BLaER1 (cell line): Measurements from ENCODE around the gene UBA3.

Experiments
- H3K27ac ChIP-seq: shearing (Covaris generic); formaldehyde crosslinking; 2 replicates; pipeline ENCODE4 v1.8.1; 2022
- H3K27me3 ChIP-seq: shearing (Covaris generic); formaldehyde crosslinking; 2 replicates; pipeline ENCODE4 v1.8.1; 2022
- H3K36me3 ChIP-seq: shearing (Covaris generic); formaldehyde crosslinking; 2 replicates; pipeline ENCODE4 v1.8.1; 2022
- H3K4me1 ChIP-seq: shearing (Covaris generic); formaldehyde crosslinking; 2 replicates; pipeline ENCODE4 v1.8.1; 2022
- H3K4me2 ChIP-seq: shearing (Covaris generic); formaldehyde crosslinking; 2 replicates; pipeline ENCODE4 v1.8.1; 2022
- H3K4me3 ChIP-seq: shearing (Covaris generic); formaldehyde crosslinking; 2 replicates; pipeline ENCODE4 v1.8.1; 2022
- H3K9ac ChIP-seq: shearing (Covaris generic); formaldehyde crosslinking; 2 replicates; pipeline ENCODE4 v1.8.1; 2022
- H3K9me3 ChIP-seq: shearing (Covaris generic); formaldehyde crosslinking; 2 replicates; pipeline ENCODE4 v1.8.1; 2022
- H4K20me1 ChIP-seq: shearing (Covaris generic); formaldehyde crosslinking; 2 replicates; pipeline ENCODE4 v1.8.1; 2022
- Cebpa-rat ChIP-seq: shearing (Covaris generic); IDR thresholded peaks from 2 replicates; pipeline ENCODE4 v1.8.1; 2022

UBA3 gene

DNA sequence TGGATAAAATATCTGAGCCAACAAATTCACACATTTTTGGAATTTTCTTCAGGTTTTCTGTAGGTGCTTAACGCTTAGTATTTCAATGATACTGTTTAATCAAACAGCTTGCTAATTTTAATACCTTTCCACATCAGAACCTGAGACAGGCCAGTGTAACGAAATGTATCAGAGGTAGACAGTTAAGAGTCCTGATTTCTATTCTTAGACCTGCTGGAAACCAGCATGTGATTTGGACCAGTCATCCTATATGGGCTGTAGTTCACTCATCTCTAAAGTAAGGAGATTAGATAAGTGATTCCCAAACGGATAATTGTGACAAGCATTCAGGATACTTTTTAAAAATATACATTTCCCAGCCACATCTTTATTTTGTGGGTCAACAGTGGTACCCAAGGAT is 23.0 kb upstream of the UBA3 start:
- Histone ChIP-seq H3K4me3 (no peak overlapping the region), H3K9me3 (no peaks in the 10 kb centered on the region), H3K4me2 (no peak overlapping the region), H3K9ac (no peak overlapping the region), H3K27me3 (no peaks in the 10 kb centered on the region), H4K20me1 (no peaks in the 10 kb centered on the region), H3K4me1 (peaks cover 20% of the 10 kb centered on the region), H3K27ac (no peak overlapping the region), H3K36me3 (peaks cover 55% of the 10 kb centered on the region)
- TF ChIP-seq Cebpa-rat: no peak

DNA sequence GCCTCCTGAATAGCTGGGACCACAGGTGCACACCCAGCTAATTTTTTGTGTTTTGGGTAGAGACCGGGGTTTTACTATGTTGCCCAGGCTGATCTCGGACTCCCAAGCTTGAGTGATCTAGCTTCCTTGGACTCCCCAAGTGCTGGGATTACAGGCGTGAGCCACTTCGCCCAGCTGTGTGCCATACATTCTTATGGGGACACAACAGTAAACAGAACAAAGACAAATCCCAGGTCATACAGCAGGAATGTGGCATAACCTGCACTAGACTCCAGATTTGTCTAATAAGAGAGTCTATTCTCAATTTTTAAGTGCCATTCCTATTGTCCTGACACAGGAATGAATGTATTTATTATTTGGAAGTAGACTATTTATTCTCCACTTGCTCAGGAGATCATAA is 22.2 kb upstream of the UBA3 start:
- H3K36me3 ChIP-seq: peaks cover 61% of the 10 kb centered on the region
- no peaks in the 10 kb centered on the region for H3K9me3 ChIP-seq
- H3K4me3 ChIP-seq: no peak overlapping the region
- H3K27me3 ChIP-seq: no peaks in the 10 kb centered on the region
- H4K20me1 ChIP-seq: no peaks in the 10 kb centered on the region
- H3K9ac ChIP-seq: no peak overlapping the region
- peaks cover 20% of the 10 kb centered on the region for H3K4me1 ChIP-seq
- H3K27ac ChIP-seq: no peak overlapping the region
- H3K4me2 ChIP-seq: no peak overlapping the region
- no peak for TF ChIP-seq Cebpa-rat

DNA sequence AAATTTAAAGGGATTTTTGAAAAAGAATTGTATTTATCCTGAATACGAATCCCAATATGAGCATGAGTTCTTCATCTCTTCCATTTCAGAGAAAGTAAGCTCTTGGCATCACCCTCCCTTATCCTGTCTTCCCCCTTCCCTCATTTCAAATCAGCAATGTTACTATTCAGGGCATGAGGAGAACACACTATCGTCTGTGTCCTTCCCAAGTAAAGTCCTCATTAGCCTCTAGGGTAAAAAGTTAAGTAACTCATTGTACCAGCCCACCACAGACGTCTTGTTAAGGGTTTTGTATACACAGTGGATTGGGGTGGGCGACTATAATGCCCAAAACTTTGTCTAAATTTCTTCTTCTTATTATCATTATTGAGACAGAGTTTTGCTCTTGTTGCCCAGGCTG is 19.4 kb upstream of the UBA3 start:
- no peaks in the 10 kb centered on the region for H4K20me1 ChIP-seq
- no peak for TF ChIP-seq Cebpa-rat

DNA sequence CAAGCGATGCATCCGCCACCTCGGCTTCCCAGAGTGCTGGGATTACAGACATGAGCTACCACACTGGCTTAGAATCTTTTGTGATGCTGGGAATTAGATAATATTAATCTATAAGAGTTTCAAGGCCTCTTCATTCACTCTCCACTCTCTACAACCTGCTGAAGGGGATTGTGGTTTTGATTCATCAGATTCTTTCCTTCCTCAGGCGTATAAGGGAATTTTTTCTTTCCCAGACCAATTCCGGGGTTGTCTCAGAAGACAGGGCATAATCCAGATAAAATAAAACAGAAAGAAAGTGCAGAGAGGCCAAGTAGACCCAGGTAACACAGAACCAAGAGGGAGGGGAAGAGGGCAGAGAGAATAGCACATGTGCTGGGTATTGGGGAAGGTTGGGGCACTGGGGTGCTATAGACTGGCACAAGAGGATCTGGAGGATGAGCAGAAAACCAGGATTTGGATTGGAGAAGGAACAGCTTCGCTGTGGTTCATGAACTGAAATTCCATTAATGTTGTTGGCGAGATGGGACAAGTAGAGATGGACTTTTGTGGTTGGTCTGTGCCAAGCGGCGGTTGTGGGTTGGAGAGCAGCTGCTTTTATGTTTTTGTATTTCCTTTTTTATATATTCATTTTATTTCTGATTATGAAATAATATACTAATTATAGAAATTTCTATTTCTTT is 17.4 kb upstream of the UBA3 start:
- Histone ChIP-seq H3K9ac (no peak overlapping the region), H3K27me3 (no peaks in the 10 kb centered on the region)

More for the DNA sequence above, 19.4 kb upstream of the UBA3 start:
- no peak overlapping the region for H3K9ac ChIP-seq
- no peaks in the 10 kb centered on the region for H3K9me3 ChIP-seq
- H3K4me2 ChIP-seq: no peak overlapping the region
- peaks cover 22% of the 10 kb centered on the region for H3K4me1 ChIP-seq
- H3K36me3 ChIP-seq: peaks cover 58% of the 10 kb centered on the region
- H3K27me3 ChIP-seq: no peaks in the 10 kb centered on the region
- no peak overlapping the region for H3K4me3 ChIP-seq
- H3K27ac ChIP-seq: no peak overlapping the region

DNA sequence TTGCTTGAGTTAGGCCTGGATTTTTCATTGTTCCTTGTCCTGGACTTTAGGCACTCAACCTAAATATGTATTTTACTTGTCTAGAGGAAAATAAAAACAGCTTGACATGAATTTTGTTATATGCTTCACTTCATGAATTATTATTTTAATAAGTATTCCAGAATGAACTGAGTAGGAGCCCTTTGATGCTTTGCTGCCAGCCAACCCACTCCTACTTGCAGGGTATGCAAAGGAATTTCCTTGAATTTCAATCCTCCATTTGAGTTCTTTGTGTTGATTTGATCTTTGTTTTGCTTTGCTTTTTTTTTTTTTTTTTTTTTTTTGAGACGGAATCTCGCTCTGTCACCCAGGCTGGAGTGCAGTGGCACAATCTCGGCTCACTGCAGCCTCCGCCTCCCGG is 16.1 kb upstream of the UBA3 start:
- no peak overlapping the region for H3K27ac ChIP-seq
- H3K9me3 ChIP-seq: no peaks in the 10 kb centered on the region
- no peaks in the 10 kb centered on the region for H4K20me1 ChIP-seq
- peak overlapping the region; percentile 74 for H3K4me2 ChIP-seq
- no peak for TF ChIP-seq Cebpa-rat
- no peaks in the 10 kb centered on the region for H3K27me3 ChIP-seq
- no peak overlapping the region for H3K9ac ChIP-seq
- peaks cover 26% of the 10 kb centered on the region for H3K36me3 ChIP-seq
- peaks cover 49% of the 10 kb centered on the region for H3K4me1 ChIP-seq
- H3K4me3 ChIP-seq: no peak overlapping the region

More for the DNA sequence above, 17.4 kb upstream of the UBA3 start:
- no peak overlapping the region for H3K4me2 ChIP-seq
- no peaks in the 10 kb centered on the region for H4K20me1 ChIP-seq
- peaks cover 39% of the 10 kb centered on the region for H3K36me3 ChIP-seq
- H3K4me1 ChIP-seq: peaks cover 38% of the 10 kb centered on the region
- TF ChIP-seq Cebpa-rat: no peak
- H3K4me3 ChIP-seq: no peak overlapping the region
- no peaks in the 10 kb centered on the region for H3K9me3 ChIP-seq
- no peak overlapping the region for H3K27ac ChIP-seq

DNA sequence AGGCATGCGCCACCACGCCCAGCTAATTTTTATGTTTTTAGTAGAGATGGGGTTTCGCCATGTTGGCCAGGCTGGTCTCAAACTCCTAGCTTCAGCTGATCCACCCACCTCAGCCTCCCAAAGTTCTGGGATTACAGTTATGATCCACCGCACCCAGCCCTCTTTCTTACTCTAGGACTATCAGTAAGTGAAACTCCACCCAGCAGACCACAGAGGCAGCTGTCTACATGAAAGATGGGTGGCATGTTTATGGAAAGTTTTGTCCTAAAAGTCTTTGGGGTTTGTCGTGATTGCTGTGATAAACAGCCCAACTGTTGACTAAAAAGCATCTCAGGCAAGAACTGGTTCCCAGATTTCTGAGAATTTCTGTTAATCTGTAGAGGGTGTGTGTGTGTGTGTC is 15.5 kb upstream of the UBA3 start:
- Histone ChIP-seq H3K4me1 (peaks cover 56% of the 10 kb centered on the region), H3K36me3 (peaks cover 23% of the 10 kb centered on the region), H3K9ac (no peak overlapping the region), H3K4me2 (peak overlapping the region; percentile 74), H4K20me1 (no peaks in the 10 kb centered on the region), H3K9me3 (no peaks in the 10 kb centered on the region), H3K27ac (no peak overlapping the region), H3K4me3 (no peak overlapping the region), H3K27me3 (no peaks in the 10 kb centered on the region)
- TF ChIP-seq Cebpa-rat: no peak

DNA sequence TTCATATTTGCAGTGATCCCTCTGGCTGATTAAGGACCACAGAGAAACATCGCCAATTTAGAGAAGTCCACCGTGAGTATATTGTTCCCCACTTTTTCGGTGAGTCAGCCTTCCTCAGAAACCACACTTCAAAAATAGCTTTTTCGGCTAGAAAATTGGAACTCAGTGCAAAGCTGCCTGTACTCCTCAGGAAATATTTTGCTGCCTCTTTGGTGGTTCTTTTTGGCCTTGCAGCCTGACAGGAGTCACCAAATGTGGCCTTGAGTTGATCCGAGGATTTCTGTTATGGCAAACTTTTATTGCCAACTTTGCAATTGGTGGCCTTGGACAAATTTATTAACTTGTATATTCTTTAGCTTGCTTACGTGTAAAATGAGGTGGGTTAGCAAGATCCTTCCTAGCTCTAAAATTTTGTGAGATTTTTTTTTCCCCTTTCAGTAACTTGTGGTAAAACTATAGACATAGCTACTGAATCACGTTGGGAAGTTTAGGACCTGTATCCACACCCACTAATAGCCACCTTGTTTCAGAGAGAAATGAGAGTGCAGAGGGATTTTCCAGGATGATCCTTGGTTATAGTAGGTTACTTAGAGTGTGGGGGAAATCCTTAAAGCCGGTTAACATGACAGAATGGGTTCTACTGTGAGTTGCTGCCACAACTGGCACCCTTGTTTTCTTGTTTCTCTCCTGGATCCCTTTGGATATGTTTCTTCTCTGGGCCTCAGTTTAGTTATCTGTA is 14.5 kb upstream of the UBA3 start:
- Histone ChIP-seq H3K9ac (peak overlapping the region; percentile 39), H3K4me1 (peaks cover 63% of the 10 kb centered on the region), H3K4me2 (peak overlapping the region; percentile 74), H3K27me3 (no peaks in the 10 kb centered on the region), H4K20me1 (no peaks in the 10 kb centered on the region), H3K9me3 (no peaks in the 10 kb centered on the region), H3K27ac (peak overlapping the region; percentile 74), H3K4me3 (no peak overlapping the region), H3K36me3 (peaks cover 22% of the 10 kb centered on the region)
- no peak for TF ChIP-seq Cebpa-rat

DNA sequence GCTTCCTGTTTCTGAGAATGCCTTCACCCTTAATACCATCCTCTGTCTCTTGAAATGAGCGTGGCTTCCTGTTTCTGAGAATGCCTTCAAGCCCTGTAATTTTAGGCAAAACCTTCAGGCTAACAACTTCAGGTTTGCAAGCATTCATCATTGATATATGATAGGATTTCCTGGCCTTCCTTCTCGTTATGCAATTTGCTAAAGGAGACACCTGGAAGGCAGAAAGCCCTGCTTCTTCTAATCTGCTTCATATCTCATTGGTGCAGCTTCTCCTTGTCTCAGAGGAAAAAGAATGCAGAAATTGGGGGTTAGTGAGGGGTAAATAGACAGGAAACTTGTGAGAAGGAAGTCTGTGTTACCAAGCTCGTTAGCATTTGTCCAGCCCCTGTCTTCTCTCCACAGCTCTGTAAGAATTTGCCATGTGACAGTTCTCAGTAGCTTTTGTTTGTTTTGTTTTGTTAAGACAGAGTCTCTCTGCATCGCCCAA is 11.9 kb upstream of the UBA3 start:
- H3K4me3 ChIP-seq: peak overlapping the region; percentile 48
- no peaks in the 10 kb centered on the region for H3K9me3 ChIP-seq
- H3K9ac ChIP-seq: peak overlapping the region; percentile 43
- peak overlapping the region; percentile 74 for H3K27ac ChIP-seq
- H3K4me1 ChIP-seq: peaks cover 87% of the 10 kb centered on the region
- H3K36me3 ChIP-seq: peaks cover 15% of the 10 kb centered on the region; the same call in 1 of the 2 replicates
- no peaks in the 10 kb centered on the region for H3K27me3 ChIP-seq
- TF ChIP-seq Cebpa-rat: no peak
- no peaks in the 10 kb centered on the region for H4K20me1 ChIP-seq
- peak overlapping the region; percentile 74 for H3K4me2 ChIP-seq

DNA sequence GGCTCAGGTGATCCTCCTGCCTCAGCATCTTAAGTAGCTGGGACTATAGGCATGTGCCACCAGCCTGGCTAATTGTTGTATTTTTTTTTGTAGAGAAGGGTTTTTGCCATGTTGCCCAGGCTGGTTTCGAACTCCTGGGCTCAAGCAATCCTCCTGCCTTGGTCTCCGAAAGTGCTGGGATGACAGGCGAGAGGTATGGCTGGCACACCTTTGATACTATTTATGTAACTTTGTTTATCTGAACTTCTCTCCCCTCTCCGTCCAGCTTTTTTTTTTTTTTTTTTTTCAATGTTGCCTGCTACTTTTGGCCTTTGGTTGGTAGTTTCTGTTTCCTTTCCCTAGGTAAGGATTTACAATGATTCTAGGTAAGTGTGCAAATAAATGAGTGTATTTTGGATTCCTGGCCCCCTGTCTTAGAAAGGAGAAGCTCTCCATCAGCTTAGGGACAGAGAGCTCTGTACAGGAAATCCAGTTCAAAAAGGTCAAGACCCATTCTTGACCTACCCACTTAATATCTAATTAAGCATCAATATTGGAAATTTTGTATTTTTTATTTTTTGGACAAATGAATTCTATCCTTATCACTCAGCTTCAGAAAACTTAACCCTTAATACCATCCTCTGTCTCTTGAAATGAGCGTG is 11.3 kb upstream of the UBA3 start:
- H3K27ac ChIP-seq: peak overlapping the region; percentile 74
- peaks cover 93% of the 10 kb centered on the region for H3K4me1 ChIP-seq
- H3K36me3 ChIP-seq: peaks cover 13% of the 10 kb centered on the region; the same call in 1 of the 2 replicates
- H3K9ac ChIP-seq: peak overlapping the region; percentile 43
- peak overlapping the region; percentile 74 for H3K4me2 ChIP-seq
- peak overlapping the region; percentile 48; the same call in 1 of the 2 replicates for H3K4me3 ChIP-seq
- H3K9me3 ChIP-seq: no peaks in the 10 kb centered on the region
- no peaks in the 10 kb centered on the region for H4K20me1 ChIP-seq
- H3K27me3 ChIP-seq: no peaks in the 10 kb centered on the region
- no peak for TF ChIP-seq Cebpa-rat

DNA sequence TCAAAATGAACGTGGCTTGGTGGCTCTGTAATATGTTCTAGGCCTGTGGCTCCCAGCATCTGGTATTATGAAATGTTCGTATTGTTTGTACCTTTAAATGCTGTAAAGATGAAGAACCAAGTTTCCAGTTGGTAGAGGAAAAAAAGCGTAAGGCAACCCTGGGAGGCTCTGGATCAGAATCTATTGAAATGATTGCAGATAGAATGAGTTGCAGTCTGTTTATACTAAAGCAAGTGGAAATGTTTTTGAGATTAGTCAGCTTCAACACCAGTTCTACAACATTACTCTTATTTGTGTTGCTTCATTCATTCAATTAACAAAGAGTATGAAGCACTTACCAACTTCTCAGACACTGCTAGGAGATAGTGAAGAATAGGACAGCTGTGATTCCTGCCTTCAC is 9.9 kb upstream of the UBA3 start:
- no peak overlapping the region for H3K4me2 ChIP-seq
- no peaks in the 10 kb centered on the region for H4K20me1 ChIP-seq
- no peaks in the 10 kb centered on the region for H3K9me3 ChIP-seq
- TF ChIP-seq Cebpa-rat: no peak
- H3K9ac ChIP-seq: no peak overlapping the region
- H3K27ac ChIP-seq: no peak overlapping the region
- peaks cover 13% of the 10 kb centered on the region; the same call in 1 of the 2 replicates for H3K36me3 ChIP-seq
- H3K4me1 ChIP-seq: peaks cover 85% of the 10 kb centered on the region
- no peak overlapping the region for H3K4me3 ChIP-seq
- H3K27me3 ChIP-seq: no peaks in the 10 kb centered on the region
